PC-9 (cell line): ENCODE results near the gene FEM1C.

Experiments
- EZH2 ChIP-seq: fragments of 200-600 bp; sonication (generic); IDR thresholded peaks from 2 replicates; pipeline ENCODE4 v1.8.0; 2017; ENCODE audit warnings: antibody characterized with exemption, low read depth
- TF ChIP-seq, protein P1 (sequence below): fragments of 200-600 bp; sonication (generic); conservative IDR thresholded peaks from 2 replicates; pipeline ENCODE4 v1.6.1; 2017; ENCODE audit warnings: mixed run types, antibody characterized with exemption, mild to moderate bottlenecking, moderate library complexity

DNA sequence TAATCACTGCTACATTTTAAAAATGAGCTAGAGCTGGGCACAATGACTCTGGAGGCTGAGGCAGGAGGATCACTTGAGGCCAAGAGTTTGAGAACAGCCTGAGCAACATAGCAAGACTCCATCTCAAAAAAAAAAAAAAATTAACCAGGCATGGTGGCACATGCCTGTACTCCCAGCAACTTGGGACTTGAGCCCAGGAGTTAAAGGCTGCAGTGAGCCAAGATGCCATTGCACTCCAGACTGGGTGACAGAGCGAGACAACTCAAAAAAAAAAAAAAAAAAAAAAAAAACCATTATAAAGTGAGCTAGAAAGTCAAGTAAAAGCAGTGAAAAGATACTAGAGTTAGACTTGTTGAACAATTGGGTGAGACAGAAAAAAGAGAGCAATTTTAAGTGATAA is 28.2 kb downstream of the FEM1C start:
- TF ChIP-seq EZH2: no peak
- TF ChIP-seq, protein P1, sequence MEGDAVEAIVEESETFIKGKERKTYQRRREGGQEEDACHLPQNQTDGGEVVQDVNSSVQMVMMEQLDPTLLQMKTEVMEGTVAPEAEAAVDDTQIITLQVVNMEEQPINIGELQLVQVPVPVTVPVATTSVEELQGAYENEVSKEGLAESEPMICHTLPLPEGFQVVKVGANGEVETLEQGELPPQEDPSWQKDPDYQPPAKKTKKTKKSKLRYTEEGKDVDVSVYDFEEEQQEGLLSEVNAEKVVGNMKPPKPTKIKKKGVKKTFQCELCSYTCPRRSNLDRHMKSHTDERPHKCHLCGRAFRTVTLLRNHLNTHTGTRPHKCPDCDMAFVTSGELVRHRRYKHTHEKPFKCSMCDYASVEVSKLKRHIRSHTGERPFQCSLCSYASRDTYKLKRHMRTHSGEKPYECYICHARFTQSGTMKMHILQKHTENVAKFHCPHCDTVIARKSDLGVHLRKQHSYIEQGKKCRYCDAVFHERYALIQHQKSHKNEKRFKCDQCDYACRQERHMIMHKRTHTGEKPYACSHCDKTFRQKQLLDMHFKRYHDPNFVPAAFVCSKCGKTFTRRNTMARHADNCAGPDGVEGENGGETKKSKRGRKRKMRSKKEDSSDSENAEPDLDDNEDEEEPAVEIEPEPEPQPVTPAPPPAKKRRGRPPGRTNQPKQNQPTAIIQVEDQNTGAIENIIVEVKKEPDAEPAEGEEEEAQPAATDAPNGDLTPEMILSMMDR: no peak
